HepG2 (cell line): ENCODE results near the gene RAC3. TPM values are rescaled to one million over a fixed set of nuclear protein-coding genes. Genes with fewer than 3 reads are reported as not detected.

Experiments
- AGO1 ChIP-seq: fragments of 200-400 bp; formaldehyde crosslinking; IDR thresholded peaks from 2 replicates; pipeline ENCODE4 v1.6.1; 2017; ENCODE audit warnings: mild to moderate bottlenecking, low read depth, low read length, moderate library complexity; ENCODE audit not compliant: poor library complexity, severe bottlenecking
- CENPBD1 ChIP-seq: sonication (generic); formaldehyde crosslinking; IDR thresholded peaks from 2 replicates; pipeline ENCODE4 v1.8.0; 2022; ENCODE audit warnings: missing genetic modification reagents, low read depth, mild to moderate bottlenecking, borderline replicate concordance
- CHD4 ChIP-seq: fragments of 200-600 bp; sonication (generic); IDR thresholded peaks from 2 replicates; pipeline ENCODE4 v1.7.0; 2017; ENCODE audit warnings: mild to moderate bottlenecking, low read length, borderline replicate concordance
- FOXK2 ChIP-seq: fragments of 450-650 bp; IDR thresholded peaks from 2 replicates; pipeline ENCODE4 v1.6.1; 2016
- HDAC6 ChIP-seq: fragments of 200-600 bp; sonication (generic); IDR thresholded peaks from 2 replicates; pipeline ENCODE4 v1.7.0; 2017; ENCODE audit warnings: mild to moderate bottlenecking, antibody characterized with exemption, low read length, low read depth
- MTF2 ChIP-seq: sonication (generic); formaldehyde crosslinking; IDR thresholded peaks from 2 replicates; pipeline ENCODE4 v1.5.0; 2020; ENCODE audit warnings: missing genetic modification reagents, borderline replicate concordance
- MYC ChIP-seq: sonication (generic); formaldehyde crosslinking; IDR thresholded peaks from 2 replicates; pipeline ENCODE4 v1.9.0; 2021; ENCODE audit warnings: missing genetic modification reagents, borderline replicate concordance
- NAIF1 ChIP-seq: sonication (generic); formaldehyde crosslinking; IDR thresholded peaks from 2 replicates; pipeline ENCODE4 v1.5.0; 2020; ENCODE audit warnings: mild to moderate bottlenecking, missing genetic modification reagents, borderline replicate concordance
- NONO ChIP-seq, 2 experiments: fragments of 450-650 bp in 1 of 2; sonication (generic) in 1 of 2; formaldehyde crosslinking in 1 of 2; IDR thresholded peaks in 1 of 2; conservative IDR thresholded peaks in 1 of 2; 2 replicates each; pipeline versions ENCODE4 v1.6.1 to v1.8.0; 2017 to 2022; ENCODE audit warnings: mild to moderate bottlenecking in 1 of 2, missing genetic modification reagents in 1 of 2, moderate library complexity in 1 of 2
- POLR2G ChIP-seq: fragments of 200-400 bp; formaldehyde crosslinking; IDR thresholded peaks from 2 replicates; pipeline ENCODE4 v1.6.1; 2018; ENCODE audit warnings: mild to moderate bottlenecking, low read depth, low read length, moderate library complexity
- RAD51 ChIP-seq: fragments of 450-650 bp; IDR thresholded peaks from 2 replicates; pipeline ENCODE4 v1.6.1; 2016; ENCODE audit warnings: borderline replicate concordance
- SIN3B ChIP-seq: fragments of 150-350 bp; IDR thresholded peaks from 2 replicates; pipeline ENCODE4 v1.6.1; 2014; ENCODE audit warnings: low read length
- SPEN ChIP-seq: sonication (generic); formaldehyde crosslinking; IDR thresholded peaks from 2 replicates; pipeline ENCODE4 v1.5.1; 2020; ENCODE audit warnings: low read depth, mild to moderate bottlenecking, missing genetic modification reagents
- TBP ChIP-seq: sonication (generic); formaldehyde crosslinking; IDR thresholded peaks from 2 replicates; pipeline ENCODE4 v1.5.0; 2020; ENCODE audit warnings: missing genetic modification reagents
- ZFP82 ChIP-seq: sonication (generic); formaldehyde crosslinking; IDR thresholded peaks from 2 replicates; pipeline ENCODE4 v1.5.1; 2020; ENCODE audit warnings: mild to moderate bottlenecking, missing genetic modification reagents, borderline replicate concordance
- ZFX ChIP-seq: sonication (generic); formaldehyde crosslinking; IDR thresholded peaks from 2 replicates; pipeline ENCODE4 v1.4.0; 2020; ENCODE audit warnings: mild to moderate bottlenecking, low read depth, missing genetic modification reagents, moderate library complexity
- ZNF558 ChIP-seq: sonication (generic); formaldehyde crosslinking; IDR thresholded peaks from 2 replicates; pipeline ENCODE4 v1.9.0; 2022; ENCODE audit warnings: mild to moderate bottlenecking, missing genetic modification reagents, borderline replicate concordance
- ZNF569 ChIP-seq: sonication (generic); formaldehyde crosslinking; IDR thresholded peaks from 2 replicates; pipeline ENCODE4 v1.5.0; 2020; ENCODE audit warnings: mild to moderate bottlenecking, missing genetic modification reagents, moderate library complexity, borderline replicate concordance
- polyA plus RNA-seq, 8 experiments: library from polyadenylated mRNA; depleted of rRNA in 3 of 8; stranded (reverse) in 7 of 8; unstranded in 1 of 8; fragments of >200 nt; fragmentation: Illumina TruSeq in 4 of 8; extraction: Trizol in 4 of 8; gene quantifications; 2 replicates each; pipeline versions ENCODE4 v1.2.1 to v1.2.3, GENCODE V29; 2011 to 2016; ENCODE audit warnings: low read depth in 4 of 8, missing spikeins in 1 of 8, mixed read lengths in 1 of 8; ENCODE audit not compliant: insufficient read depth in 1 of 8
- total RNA-seq, 5 experiments: library from RNA; depleted of rRNA; stranded (reverse); fragments of >200 nt; fragmentation: Illumina TruSeq; extraction: Trizol; gene quantifications; 2 replicates each; pipeline ENCODE4 v1.2.3, GENCODE V29; 2016; ENCODE audit warnings: low read depth in 1 of 5
- TF ChIP-seq, protein P1 (sequence below): sonication (generic); formaldehyde crosslinking; IDR thresholded peaks from 2 replicates; pipeline ENCODE4 v1.5.0; 2020; ENCODE audit warnings: missing genetic modification reagents
- TF ChIP-seq, protein P2 (sequence below): sonication (generic); formaldehyde crosslinking; IDR thresholded peaks from 2 replicates; pipeline ENCODE4 v1.9.0; 2021; ENCODE audit warnings: mild to moderate bottlenecking, missing genetic modification reagents

RAC3 gene
- total and polyA plus RNA-seq, 2 of the 13 experiments (the other 11 are each of a cell fraction or from before 2014, with no cell fraction given): 10.5 to 21.3 TPM

GRCh38 chr17:81998691-81999438 is 32.6 kb upstream of the RAC3 start (continued):
- TF ChIP-seq NAIF1 (CRISPR knock-in tag) (no peak), ZFP82 (CRISPR knock-in tag) (no peak), FOXK2 (no peak), HDAC6 (no peak), AGO1 (peak; percentile 46), ZFX (CRISPR knock-in tag) (peak; percentile 66; the same call in 1 of the 2 replicates), MYC (CRISPR knock-in tag) (peak; percentile 52; the same call in 1 of the 2 replicates), CHD4 (no peak), SPEN (CRISPR knock-in tag) (no peak), RAD51 (no peak), CENPBD1 (no peak), ZNF558 (CRISPR knock-in tag) (no peak), ZNF569 (CRISPR knock-in tag) (no peak), SIN3B (no peak), TBP (CRISPR knock-in tag) (no peak), MTF2 (CRISPR knock-in tag) (no peak), NONO (IDR thresholded peaks at IDR 0.05) (no peak), NONO (CRISPR knock-in tag; conservative IDR thresholded peaks at IDR 0.05) (no peak), POLR2G (no peak; the same call in none of the 2 replicates)
- TF ChIP-seq, protein P1, sequence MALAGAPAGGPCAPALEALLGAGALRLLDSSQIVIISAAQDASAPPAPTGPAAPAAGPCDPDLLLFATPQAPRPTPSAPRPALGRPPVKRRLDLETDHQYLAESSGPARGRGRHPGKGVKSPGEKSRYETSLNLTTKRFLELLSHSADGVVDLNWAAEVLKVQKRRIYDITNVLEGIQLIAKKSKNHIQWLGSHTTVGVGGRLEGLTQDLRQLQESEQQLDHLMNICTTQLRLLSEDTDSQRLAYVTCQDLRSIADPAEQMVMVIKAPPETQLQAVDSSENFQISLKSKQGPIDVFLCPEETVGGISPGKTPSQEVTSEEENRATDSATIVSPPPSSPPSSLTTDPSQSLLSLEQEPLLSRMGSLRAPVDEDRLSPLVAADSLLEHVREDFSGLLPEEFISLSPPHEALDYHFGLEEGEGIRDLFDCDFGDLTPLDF (CRISPR knock-in tag): no peak
- TF ChIP-seq, protein P2, sequence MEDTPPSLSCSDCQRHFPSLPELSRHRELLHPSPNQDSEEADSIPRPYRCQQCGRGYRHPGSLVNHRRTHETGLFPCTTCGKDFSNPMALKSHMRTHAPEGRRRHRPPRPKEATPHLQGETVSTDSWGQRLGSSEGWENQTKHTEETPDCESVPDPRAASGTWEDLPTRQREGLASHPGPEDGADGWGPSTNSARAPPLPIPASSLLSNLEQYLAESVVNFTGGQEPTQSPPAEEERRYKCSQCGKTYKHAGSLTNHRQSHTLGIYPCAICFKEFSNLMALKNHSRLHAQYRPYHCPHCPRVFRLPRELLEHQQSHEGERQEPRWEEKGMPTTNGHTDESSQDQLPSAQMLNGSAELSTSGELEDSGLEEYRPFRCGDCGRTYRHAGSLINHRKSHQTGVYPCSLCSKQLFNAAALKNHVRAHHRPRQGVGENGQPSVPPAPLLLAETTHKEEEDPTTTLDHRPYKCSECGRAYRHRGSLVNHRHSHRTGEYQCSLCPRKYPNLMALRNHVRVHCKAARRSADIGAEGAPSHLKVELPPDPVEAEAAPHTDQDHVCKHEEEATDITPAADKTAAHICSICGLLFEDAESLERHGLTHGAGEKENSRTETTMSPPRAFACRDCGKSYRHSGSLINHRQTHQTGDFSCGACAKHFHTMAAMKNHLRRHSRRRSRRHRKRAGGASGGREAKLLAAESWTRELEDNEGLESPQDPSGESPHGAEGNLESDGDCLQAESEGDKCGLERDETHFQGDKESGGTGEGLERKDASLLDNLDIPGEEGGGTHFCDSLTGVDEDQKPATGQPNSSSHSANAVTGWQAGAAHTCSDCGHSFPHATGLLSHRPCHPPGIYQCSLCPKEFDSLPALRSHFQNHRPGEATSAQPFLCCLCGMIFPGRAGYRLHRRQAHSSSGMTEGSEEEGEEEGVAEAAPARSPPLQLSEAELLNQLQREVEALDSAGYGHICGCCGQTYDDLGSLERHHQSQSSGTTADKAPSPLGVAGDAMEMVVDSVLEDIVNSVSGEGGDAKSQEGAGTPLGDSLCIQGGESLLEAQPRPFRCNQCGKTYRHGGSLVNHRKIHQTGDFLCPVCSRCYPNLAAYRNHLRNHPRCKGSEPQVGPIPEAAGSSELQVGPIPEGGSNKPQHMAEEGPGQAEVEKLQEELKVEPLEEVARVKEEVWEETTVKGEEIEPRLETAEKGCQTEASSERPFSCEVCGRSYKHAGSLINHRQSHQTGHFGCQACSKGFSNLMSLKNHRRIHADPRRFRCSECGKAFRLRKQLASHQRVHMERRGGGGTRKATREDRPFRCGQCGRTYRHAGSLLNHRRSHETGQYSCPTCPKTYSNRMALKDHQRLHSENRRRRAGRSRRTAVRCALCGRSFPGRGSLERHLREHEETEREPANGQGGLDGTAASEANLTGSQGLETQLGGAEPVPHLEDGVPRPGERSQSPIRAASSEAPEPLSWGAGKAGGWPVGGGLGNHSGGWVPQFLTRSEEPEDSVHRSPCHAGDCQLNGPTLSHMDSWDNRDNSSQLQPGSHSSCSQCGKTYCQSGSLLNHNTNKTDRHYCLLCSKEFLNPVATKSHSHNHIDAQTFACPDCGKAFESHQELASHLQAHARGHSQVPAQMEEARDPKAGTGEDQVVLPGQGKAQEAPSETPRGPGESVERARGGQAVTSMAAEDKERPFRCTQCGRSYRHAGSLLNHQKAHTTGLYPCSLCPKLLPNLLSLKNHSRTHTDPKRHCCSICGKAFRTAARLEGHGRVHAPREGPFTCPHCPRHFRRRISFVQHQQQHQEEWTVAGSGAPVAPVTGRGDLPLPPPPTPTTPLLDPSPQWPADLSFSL (CRISPR knock-in tag): no peak
